AG04449 (cell line): ENCODE measurements around the gene SLC35A4.

Source experiments
- CTCF ChIA-PET: fragments of 350-600 bp; formaldehyde crosslinking; extraction: SDS; loops from one replicate; lab custom pipeline; 2021; ENCODE audit warnings: antibody characterized with exemption; lab: Yijun Ruan, JAX
- POLR2A ChIA-PET: fragments of 400-600, 350-600 bp; formaldehyde crosslinking; extraction: SDS; loops from one replicate; lab custom pipeline; 2020; ENCODE audit warnings: antibody characterized with exemption, inconsistent platforms; lab: Yijun Ruan, JAX
- DNase-seq: peaks from one replicate; pipeline ENCODE4 v3.0.0-alpha.2; 2010; ENCODE audit warnings: low read depth, low spot score
- H3K4me3 ChIP-seq: 2 replicates; pipeline ENCODE4 v1.5.1; 2011; ENCODE audit warnings: low read depth, mild to moderate bottlenecking, control low read depth, low read length
- CTCF ChIP-seq: IDR thresholded peaks from one replicate; pipeline ENCODE4 v1.5.1; 2011; ENCODE audit warnings: mild to moderate bottlenecking, moderate library complexity, low read length, control low read depth, inconsistent platforms; ENCODE audit not compliant: insufficient read depth; ENCODE audit errors: missing control alignments

SLC35A4 gene

DNA sequence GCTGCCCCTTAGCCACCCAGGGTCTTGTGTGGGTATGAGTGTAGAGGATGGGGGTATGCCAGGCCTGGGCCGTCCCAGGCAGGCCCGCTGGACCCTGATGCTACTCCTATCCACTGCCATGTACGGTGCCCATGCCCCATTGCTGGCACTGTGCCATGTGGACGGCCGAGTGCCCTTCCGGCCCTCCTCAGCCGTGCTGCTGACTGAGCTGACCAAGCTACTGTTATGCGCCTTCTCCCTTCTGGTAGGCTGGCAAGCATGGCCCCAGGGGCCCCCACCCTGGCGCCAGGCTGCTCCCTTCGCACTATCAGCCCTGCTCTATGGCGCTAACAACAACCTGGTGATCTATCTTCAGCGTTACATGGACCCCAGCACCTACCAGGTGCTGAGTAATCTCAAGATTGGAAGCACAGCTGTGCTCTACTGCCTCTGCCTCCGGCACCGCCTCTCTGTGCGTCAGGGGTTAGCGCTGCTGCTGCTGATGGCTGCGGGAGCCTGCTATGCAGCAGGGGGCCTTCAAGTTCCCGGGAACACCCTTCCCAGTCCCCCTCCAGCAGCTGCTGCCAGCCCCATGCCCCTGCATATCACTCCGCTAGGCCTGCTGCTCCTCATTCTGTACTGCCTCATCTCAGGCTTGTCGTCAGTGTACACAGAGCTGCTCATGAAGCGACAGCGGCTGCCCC lies 2.6 kb downstream of the SLC35A4 start:
- no peak for DNase-seq
- H3K4me3 ChIP-seq, result no peak overlapping the region
- CTCF ChIA-PET, result interaction anchor here (1.8 kb wide), 1 partner anchor 10 kb away, joined by 5 read pairs; the partner anchor contains the start of gene SRA1
- no peak for TF ChIP-seq CTCF
- POLR2A ChIA-PET, result no interaction called here

DNA sequence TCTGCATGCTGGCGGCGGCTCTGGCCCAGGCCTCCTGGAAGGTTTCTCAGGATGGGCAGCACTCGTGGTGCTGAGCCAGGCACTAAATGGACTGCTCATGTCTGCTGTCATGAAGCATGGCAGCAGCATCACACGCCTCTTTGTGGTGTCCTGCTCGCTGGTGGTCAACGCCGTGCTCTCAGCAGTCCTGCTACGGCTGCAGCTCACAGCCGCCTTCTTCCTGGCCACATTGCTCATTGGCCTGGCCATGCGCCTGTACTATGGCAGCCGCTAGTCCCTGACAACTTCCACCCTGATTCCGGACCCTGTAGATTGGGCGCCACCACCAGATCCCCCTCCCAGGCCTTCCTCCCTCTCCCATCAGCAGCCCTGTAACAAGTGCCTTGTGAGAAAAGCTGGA lies 3.2 kb downstream of the SLC35A4 start:
- POLR2A ChIA-PET, result no interaction called here

GRCh38 chr5:140568443-140569063 lies 3.9 kb downstream of the SLC35A4 start:
- POLR2A ChIA-PET, result no interaction called here
- TF ChIP-seq CTCF, result no peak
- no peak overlapping the region for H3K4me3 ChIP-seq
- no peak for DNase-seq
- CTCF ChIA-PET, result interaction anchor here (1.2 kb wide), 1 partner anchor 208 kb away, joined by 3 read pairs; the partner anchor contains the start of gene SLC4A9

More for the DNA sequence above, 3.2 kb downstream of the SLC35A4 start:
- no peak overlapping the region for H3K4me3 ChIP-seq
- DNase-seq, result no peak
- TF ChIP-seq CTCF, result no peak
- CTCF ChIA-PET, result no interaction called here

DNA sequence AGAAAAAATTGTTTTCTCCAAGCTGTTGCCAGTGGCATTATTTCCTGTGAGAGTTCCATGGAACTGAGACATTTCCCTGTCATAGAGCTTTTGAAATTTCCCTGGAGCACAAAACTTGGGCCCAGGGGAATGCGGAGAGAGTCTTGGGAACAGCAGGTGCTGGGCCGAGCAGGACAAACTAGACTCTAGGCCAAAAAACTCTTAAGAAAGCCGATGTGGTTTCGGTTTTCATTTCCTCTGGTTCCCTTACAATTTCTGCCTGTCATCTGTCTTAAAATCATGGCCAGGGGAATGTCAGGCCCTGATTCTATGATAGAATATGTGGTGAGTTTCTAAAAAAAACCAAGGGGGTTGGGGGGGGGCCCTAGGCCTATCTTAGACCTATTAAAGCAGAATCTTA lies 4.6 kb downstream of the SLC35A4 start:
- H3K4me3 ChIP-seq, result no peak overlapping the region
- DNase-seq, result no peak
- CTCF ChIA-PET, result interaction anchor here (0.6 to 2.2 kb wide), 5 partner anchors 10 to 249 kb away, joined by 3 to 11 read pairs (median 3); partner anchors contain the start of genes SLC4A9 and TMCO6
- POLR2A ChIA-PET, result no interaction called here
- no peak for TF ChIP-seq CTCF

- no peak for DNase-seq
- no peak for TF ChIP-seq CTCF
- ChIA-PET CTCF (interaction anchor here (0.6 to 2.2 kb wide), 4 partner anchors 9 to 250 kb away, joined by 3 to 11 read pairs (median 4); partner anchors contain the start of gene TMCO6), POLR2A (no interaction called here)
- H3K4me3 ChIP-seq, result no peak overlapping the region
Measured at GRCh38 chr5:140570058-140570457, 5.4 kb downstream of the SLC35A4 start.

DNA sequence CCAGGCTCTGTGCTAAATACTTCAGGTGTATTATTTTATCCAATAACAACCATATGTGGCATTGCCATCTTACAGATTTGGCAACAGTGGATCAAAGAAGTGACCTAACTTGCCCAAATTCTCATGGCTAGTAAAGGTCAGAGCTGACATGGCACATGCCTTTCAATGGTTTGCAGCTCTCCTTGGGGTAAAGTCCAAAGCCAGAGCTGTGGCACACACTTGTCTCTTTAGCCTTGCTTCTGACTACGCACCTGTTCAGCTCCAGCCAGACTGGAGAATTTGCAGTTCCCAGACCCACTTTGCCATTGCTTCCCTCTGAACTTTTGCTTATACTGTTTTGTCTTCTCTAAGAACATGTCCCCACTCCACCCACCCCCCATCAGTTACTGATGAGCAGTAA lies 5.9 kb downstream of the SLC35A4 start:
- ChIA-PET POLR2A (no interaction called here), CTCF (interaction anchor here (2.2 kb wide), 1 partner anchor 64 kb away, joined by 11 read pairs; no protein-coding TSS in a partner anchor)
- no peak for DNase-seq
- TF ChIP-seq CTCF, result no peak
- no peak overlapping the region for H3K4me3 ChIP-seq
